Neural progenitor cell (in vitro differentiated cells): ENCODE measurements around the gene LMCD1. TPM values are rescaled to one million over a fixed set of nuclear protein-coding genes. Genes with fewer than 3 reads are reported as not detected.
A peak's percentile ranks its signal among the peaks of the same experiment; 100 is the strongest.

Source experiments
- DNase-seq: peaks from one replicate; pipeline ENCODE4 v3.0.0-alpha.2; 2016; ENCODE audit warnings: low spot score
- H2AFZ ChIP-seq: fragments of 200-600 bp; sonication (generic); replicated peaks from 2 replicates; pipeline ENCODE4 v1.6.1; 2016; ENCODE audit warnings: antibody characterized with exemption
- H3F3A ChIP-seq: fragments of 200-600 bp; sonication (generic); 2 replicates; pipeline ENCODE4 v1.6.1; 2016; ENCODE audit warnings: antibody characterized with exemption, low read depth
- H3K27ac ChIP-seq: fragments of 200-600 bp; sonication (generic); 2 replicates; pipeline ENCODE4 v1.5.1; 2016; ENCODE audit warnings: mild to moderate bottlenecking
- H3K27me3 ChIP-seq: fragments of 200-600 bp; sonication (generic); 2 replicates; pipeline ENCODE4 v1.6.1; 2016; ENCODE audit warnings: mild to moderate bottlenecking, moderate library complexity
- H3K36me3 ChIP-seq: fragments of 200-600 bp; sonication (generic); 2 replicates; pipeline ENCODE4 v1.5.1; 2016
- H3K4me1 ChIP-seq: fragments of 200-600 bp; sonication (generic); 2 replicates; pipeline ENCODE4 v1.6.1; 2016; ENCODE audit warnings: mixed run types
- H3K4me2 ChIP-seq: fragments of 200-600 bp; sonication (generic); 2 replicates; pipeline ENCODE4 v1.6.1; 2016
- H3K4me3 ChIP-seq: fragments of 200-600 bp; sonication (generic); 2 replicates; pipeline ENCODE4 v1.5.1; 2016
- H3K79me2 ChIP-seq: fragments of 200-600 bp; sonication (generic); 2 replicates; pipeline ENCODE4 v1.6.1; 2016; ENCODE audit warnings: low read depth
- H3K9ac ChIP-seq: fragments of 200-600 bp; sonication (generic); 2 replicates; pipeline ENCODE4 v1.6.1; 2016
- H3K9me3 ChIP-seq: fragments of 200-600 bp; sonication (generic); 2 replicates; pipeline ENCODE4 v1.5.1; 2016; ENCODE audit warnings: low read depth
- H4K20me1 ChIP-seq: fragments of 200-600 bp; sonication (generic); 2 replicates; pipeline ENCODE4 v1.6.1; 2016; ENCODE audit warnings: low read depth
- H3K27ac Mint-ChIP-seq: 3 replicates; pipeline ENCODE4 v1.8.0; 2021; ENCODE audit warnings: mixed read lengths
- H3K27me3 Mint-ChIP-seq: 2 replicates; pipeline ENCODE4 v1.8.0; 2022; ENCODE audit warnings: low read depth, mild to moderate bottlenecking, inconsistent platforms, moderate library complexity, mixed read lengths; ENCODE audit not compliant: insufficient read depth
- H3K36me3 Mint-ChIP-seq: 3 replicates; pipeline ENCODE4 v1.8.0; 2021; ENCODE audit warnings: mixed read lengths
- H3K4me1 Mint-ChIP-seq: 3 replicates; pipeline ENCODE4 v1.8.0; 2021; ENCODE audit warnings: mixed read lengths
- H3K4me3 Mint-ChIP-seq: 3 replicates; pipeline ENCODE4 v1.8.0; 2021; ENCODE audit warnings: mild to moderate bottlenecking, moderate library complexity, mixed read lengths
- H3K9me3 Mint-ChIP-seq: 3 replicates; pipeline ENCODE4 v1.8.0; 2020; ENCODE audit warnings: mixed read lengths
- EZH2 ChIP-seq: fragments of 200-600 bp; sonication (generic); IDR thresholded peaks from 2 replicates; pipeline ENCODE4 v1.6.1; 2017; ENCODE audit warnings: antibody characterized with exemption, mild to moderate bottlenecking, moderate library complexity
- EZH2phosphoT487 ChIP-seq: fragments of 200-600 bp; sonication (generic); IDR thresholded peaks from 2 replicates; pipeline ENCODE4 v1.6.1; 2017; ENCODE audit warnings: antibody characterized with exemption
- total RNA-seq: library from RNA; depleted of rRNA; stranded (reverse); fragments of >200 nt; gene quantifications from 2 replicates; pipeline ENCODE4 v1.2.3, GENCODE V29; 2015; ENCODE audit warnings: low replicate concordance
- TF ChIP-seq, protein P1 (sequence below): fragments of 200-600 bp; sonication (generic); IDR thresholded peaks from 2 replicates; pipeline ENCODE4 v1.5.1; 2017; ENCODE audit warnings: antibody characterized with exemption, mild to moderate bottlenecking

The LMCD1 gene
- total RNA-seq, 1 donor from 2014 or later = not detected

DNA sequence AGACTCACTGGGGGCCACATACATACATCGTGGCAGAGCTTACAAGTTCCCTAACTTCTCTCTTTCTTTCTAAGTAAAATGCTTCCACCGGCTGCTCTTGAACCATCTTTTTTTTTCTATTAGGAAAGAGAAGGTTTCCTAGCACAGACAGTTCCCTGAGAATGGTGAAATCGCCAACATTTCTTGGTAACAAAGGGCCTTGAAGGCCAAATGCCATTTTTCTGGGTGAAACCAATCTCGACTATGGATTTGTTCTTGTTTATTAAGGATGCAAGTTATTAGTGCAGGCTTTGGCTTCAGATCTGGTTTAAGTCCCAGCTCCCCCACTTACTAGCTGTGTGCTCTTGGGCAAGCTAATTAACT is 3.0 kb downstream of the LMCD1 start:
- H3K4me3 ChIP-seq = no peak overlapping the region
- H4K20me1 ChIP-seq = no peaks in the 10 kb centered on the region
- H3K27ac ChIP-seq = no peak overlapping the region
- H3K4me3 Mint-ChIP-seq = no peak overlapping the region
- H3K4me1 Mint-ChIP-seq = peaks cover 62% of the 10 kb centered on the region
- H3K27ac Mint-ChIP-seq = peak overlapping the region; percentile 81
- H3K79me2 ChIP-seq = no peaks in the 10 kb centered on the region
- peaks cover 29% of the 10 kb centered on the region for H3K4me1 ChIP-seq
- H3K36me3 ChIP-seq = no peaks in the 10 kb centered on the region
- TF ChIP-seq, protein P1, sequence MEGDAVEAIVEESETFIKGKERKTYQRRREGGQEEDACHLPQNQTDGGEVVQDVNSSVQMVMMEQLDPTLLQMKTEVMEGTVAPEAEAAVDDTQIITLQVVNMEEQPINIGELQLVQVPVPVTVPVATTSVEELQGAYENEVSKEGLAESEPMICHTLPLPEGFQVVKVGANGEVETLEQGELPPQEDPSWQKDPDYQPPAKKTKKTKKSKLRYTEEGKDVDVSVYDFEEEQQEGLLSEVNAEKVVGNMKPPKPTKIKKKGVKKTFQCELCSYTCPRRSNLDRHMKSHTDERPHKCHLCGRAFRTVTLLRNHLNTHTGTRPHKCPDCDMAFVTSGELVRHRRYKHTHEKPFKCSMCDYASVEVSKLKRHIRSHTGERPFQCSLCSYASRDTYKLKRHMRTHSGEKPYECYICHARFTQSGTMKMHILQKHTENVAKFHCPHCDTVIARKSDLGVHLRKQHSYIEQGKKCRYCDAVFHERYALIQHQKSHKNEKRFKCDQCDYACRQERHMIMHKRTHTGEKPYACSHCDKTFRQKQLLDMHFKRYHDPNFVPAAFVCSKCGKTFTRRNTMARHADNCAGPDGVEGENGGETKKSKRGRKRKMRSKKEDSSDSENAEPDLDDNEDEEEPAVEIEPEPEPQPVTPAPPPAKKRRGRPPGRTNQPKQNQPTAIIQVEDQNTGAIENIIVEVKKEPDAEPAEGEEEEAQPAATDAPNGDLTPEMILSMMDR = no peak
- TF ChIP-seq EZH2 (no peak), EZH2phosphoT487 (no peak)
- H3K27me3 ChIP-seq = no peaks in the 10 kb centered on the region
- H3K4me2 ChIP-seq = peak overlapping the region; percentile 8
- peaks cover 5% of the 10 kb centered on the region for H3K27me3 Mint-ChIP-seq
- DNase-seq = no peak
- no peak overlapping the region for H2AFZ ChIP-seq
- H3K36me3 Mint-ChIP-seq = peaks cover 5% of the 10 kb centered on the region
- H3F3A ChIP-seq = peaks cover 34% of the 10 kb centered on the region
- no peaks in the 10 kb centered on the region for H3K9me3 Mint-ChIP-seq
- no peaks in the 10 kb centered on the region for H3K9me3 ChIP-seq
- no peak overlapping the region for H3K9ac ChIP-seq

DNA sequence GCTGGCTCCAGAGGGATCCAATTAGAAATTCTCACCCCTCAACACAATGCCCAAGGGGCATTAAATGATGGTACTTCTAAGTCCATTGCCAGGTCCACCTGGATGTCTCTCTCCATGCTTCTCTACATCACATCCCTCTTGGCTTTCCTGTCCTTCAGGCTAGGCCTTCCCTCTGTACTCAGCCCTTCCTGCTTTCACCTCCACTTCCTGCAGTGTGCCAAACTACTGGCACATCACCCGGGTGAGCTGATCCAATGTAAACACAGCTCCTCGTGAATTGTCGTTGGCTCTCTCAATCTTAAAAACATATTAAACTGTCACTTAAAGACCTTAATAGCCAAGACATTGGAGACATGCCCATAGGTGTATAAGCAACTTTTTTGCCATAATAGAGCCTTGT is 4.0 kb downstream of the LMCD1 start:
- H3K27ac ChIP-seq = no peak overlapping the region
- H3K36me3 Mint-ChIP-seq = peaks cover 5% of the 10 kb centered on the region
- H3K4me2 ChIP-seq = no peak overlapping the region

DNA sequence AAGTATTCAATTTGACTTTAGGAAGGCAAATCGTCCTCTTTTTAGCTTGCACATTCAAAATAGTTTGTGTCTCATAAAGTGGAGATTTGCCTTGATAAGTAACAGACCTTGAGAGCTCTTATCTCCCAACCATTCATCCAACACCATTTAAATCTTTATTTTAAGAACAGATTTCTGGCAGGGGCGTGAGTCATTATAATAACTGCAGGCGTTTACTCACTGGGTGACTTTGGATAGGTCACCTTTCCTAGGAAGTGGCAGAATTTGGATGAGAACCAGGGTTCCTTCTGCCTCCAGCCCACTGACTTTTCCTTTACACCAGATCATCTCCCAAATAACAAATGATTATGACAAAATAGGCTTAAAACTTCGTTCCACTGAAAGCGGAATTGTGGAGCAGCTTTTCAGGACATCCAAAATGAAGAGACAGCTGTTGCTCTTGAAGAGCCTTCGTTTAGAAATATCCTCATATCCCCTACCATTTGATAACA is 5.0 kb downstream of the LMCD1 start:
- H3K4me1 Mint-ChIP-seq = peaks cover 46% of the 10 kb centered on the region
- peak overlapping the region; percentile 10 for H3K27ac Mint-ChIP-seq
- H3K9ac ChIP-seq = no peak overlapping the region
- no peaks in the 10 kb centered on the region for H3K9me3 Mint-ChIP-seq
- no peaks in the 10 kb centered on the region for H3K9me3 ChIP-seq
- H3F3A ChIP-seq = peaks cover 16% of the 10 kb centered on the region
- H3K27me3 Mint-ChIP-seq = peaks cover 4% of the 10 kb centered on the region
- DNase-seq = no peak
- H3K79me2 ChIP-seq = no peaks in the 10 kb centered on the region
- H4K20me1 ChIP-seq = no peaks in the 10 kb centered on the region
- no peak for TF ChIP-seq EZH2
- no peak for TF ChIP-seq EZH2phosphoT487
- TF ChIP-seq, protein P1 = no peak
- H3K36me3 ChIP-seq = no peaks in the 10 kb centered on the region
- H3K4me2 ChIP-seq = no peak overlapping the region
- no peak overlapping the region for H3K4me3 Mint-ChIP-seq
- H3K27me3 ChIP-seq = no peaks in the 10 kb centered on the region
- H3K27ac ChIP-seq = no peak overlapping the region
- peaks cover 5% of the 10 kb centered on the region for H3K36me3 Mint-ChIP-seq
- H3K4me1 ChIP-seq = peaks cover 14% of the 10 kb centered on the region
- no peak overlapping the region for H3K4me3 ChIP-seq
- no peak overlapping the region for H2AFZ ChIP-seq

More for the DNA sequence above, 4.0 kb downstream of the LMCD1 start:
- H2AFZ ChIP-seq = no peak overlapping the region
- no peak overlapping the region for H3K4me3 ChIP-seq
- no peak overlapping the region for H3K4me3 Mint-ChIP-seq
- H4K20me1 ChIP-seq = no peaks in the 10 kb centered on the region
- H3K9me3 Mint-ChIP-seq = no peaks in the 10 kb centered on the region
- no peaks in the 10 kb centered on the region for H3K36me3 ChIP-seq
- no peaks in the 10 kb centered on the region for H3K79me2 ChIP-seq
- no peaks in the 10 kb centered on the region for H3K9me3 ChIP-seq
- TF ChIP-seq EZH2phosphoT487 (no peak), EZH2 (no peak)
- TF ChIP-seq, protein P1 = no peak
- H3K4me1 ChIP-seq = peaks cover 18% of the 10 kb centered on the region
- no peaks in the 10 kb centered on the region for H3K27me3 ChIP-seq
- H3K9ac ChIP-seq = no peak overlapping the region
- H3F3A ChIP-seq = peaks cover 24% of the 10 kb centered on the region
- no peak for DNase-seq
- H3K27ac Mint-ChIP-seq = no peak overlapping the region
- peaks cover 53% of the 10 kb centered on the region for H3K4me1 Mint-ChIP-seq
- H3K27me3 Mint-ChIP-seq = peaks cover 6% of the 10 kb centered on the region
